ENCODE measurements around the gene MRPS12. TPM values are rescaled to one million over a fixed set of nuclear protein-coding genes. Genes with fewer than 3 reads are reported as not detected.

The MRPS12 gene
- 20.7 and 27.4 TPM in 2 replicates for total RNA-seq

GRCh38 chr19:38930776-38931520 is at the start of gene MRPS12:
MRPS12 (plus strand) TSS chr19:38930944; CDS start chr19:38931295, 351 bp downstream.

GRCh38 chr19:38899447-38900201 is 31.1 kb upstream of the MRPS12 start, which contains the start of the genes NFKBIB and SIRT2:
NFKBIB (plus strand) TSS chr19:38899969; CDS start chr19:38900033, 64 bp downstream.
SIRT2 (minus strand) TSS chr19:38899618; CDS start chr19:38899521, 97 bp downstream.

GRCh38 chr19:38929929-38930775 is 592 bp upstream of the MRPS12 start, which contains the start of gene SARS2:
SARS2 (minus strand) TSS chr19:38930763; CDS start chr19:38930736, 27 bp downstream.

GRCh38 chr19:38975214-38975860 is 44.6 kb downstream of the MRPS12 start, which contains the start of gene FBXO17:
FBXO17 (minus strand) TSS chr19:38975742; CDS start chr19:38950319, 25,423 bp downstream.

Other genes starting within 250 kb of the MRPS12 start
- 0.13 TPM in 1 of 2 replicates, not detected in the other for gene CAPN12, start 186.5 kb upstream of the MRPS12 start, total RNA-seq
- gene LGALS7, start 157.4 kb upstream of the MRPS12 start, total RNA-seq, result not detected in 2 replicates
- not detected in 2 replicates for gene LGALS7B, start 141.7 kb upstream of the MRPS12 start, total RNA-seq
- gene LGALS4, start 118.0 kb upstream of the MRPS12 start, total RNA-seq, result not detected in 2 replicates
- 30.0 and 37.6 TPM in 2 replicates for gene ECH1, start 99.2 kb upstream of the MRPS12 start, total RNA-seq
- 144 and 174 TPM in 2 replicates for gene HNRNPL, start 81.0 kb upstream of the MRPS12 start, total RNA-seq
- 1.6 and 2.6 TPM in 2 replicates for gene RINL, start 52.7 kb upstream of the MRPS12 start, total RNA-seq
- 47.3 and 50.2 TPM in 2 replicates for gene SIRT2, start 31.3 kb upstream of the MRPS12 start, total RNA-seq
- gene NFKBIB, start 31.0 kb upstream of the MRPS12 start, total RNA-seq, result 11.2 and 15.3 TPM in 2 replicates
- gene CCER2, start 18.8 kb upstream of the MRPS12 start, total RNA-seq, result not detected in 2 replicates
- gene SARS2, start 181 bp upstream of the MRPS12 start, total RNA-seq, result 10.5 and 22.1 TPM in 2 replicates
- 27.2 and 43.7 TPM in 2 replicates for gene FBXO17, start 44.8 kb downstream of the MRPS12 start, total RNA-seq
- 2.9 and 5.4 TPM in 2 replicates for gene FBXO27, start 101.6 kb downstream of the MRPS12 start, total RNA-seq
- gene ACP7, start 153.4 kb downstream of the MRPS12 start, total RNA-seq, result 0.13 and 11.4 TPM in 2 replicates
- gene PAK4, start 194.8 kb downstream of the MRPS12 start, total RNA-seq, result 7.7 and 13.7 TPM in 2 replicates